HepG2 (cell line): ENCODE data around the gene CWF19L2. TPM values are rescaled to one million over a fixed set of nuclear protein-coding genes. Genes with fewer than 3 reads are reported as not detected.

Experiments
- ATAC-seq: fragments of 200-7000 bp; cut with Tn5 transposase; 3 replicates; pipeline ENCODE4 v1.9.1; 2020; ENCODE audit warnings: mild to moderate bottlenecking, moderate library complexity
- BruUV-seq: library from RNA; stranded (reverse); fragments of 400-500 nt; replicated peaks from 2 replicates; lab custom pipeline; 2021; lab: Mats Ljungman, UMichigan
- CTCF ChIA-PET: fragments of 300-600 bp; formaldehyde crosslinking; extraction: SDS; loops from one replicate; lab custom pipeline; 2021; ENCODE audit warnings: low total read pairs, inconsistent platforms, low intra/inter-chr PET ratio; lab: Yijun Ruan, JAX
- POLR2A ChIA-PET: fragments of 350-600 bp; sonication (Branson Sonifier 250); formaldehyde crosslinking; loops from one replicate; lab custom pipeline; 2020; ENCODE audit warnings: antibody characterized with exemption, inconsistent platforms; lab: Yijun Ruan, JAX
- DNase-seq: peaks from one replicate; pipeline ENCODE4 v3.0.0-alpha.2; 2015; ENCODE audit warnings: low spot score
- FAIRE-seq: peaks from 3 replicates; lab custom pipeline; 2011; peaks lifted over from hg19 to GRCh38; lab: Jason Lieb, UNC
- H2AFZ ChIP-seq: one replicate; pipeline ENCODE4 v1.6.1; 2011; ENCODE audit warnings: low read length, inconsistent platforms
- H3K27ac ChIP-seq: fragments of 300-600 bp; 3 replicates; pipeline ENCODE4 v1.8.0; 2011; ENCODE audit warnings: mixed run types, mild to moderate bottlenecking, mixed read lengths, low read length, inconsistent platforms; ENCODE audit not compliant: insufficient read depth; ENCODE audit errors: extremely low read length
- H3K27me3 ChIP-seq, 2 experiments: fragments of 200-600 bp in 1 of 2; 2 replicates in 1 of 2; 3 replicates in 1 of 2; pipeline versions ENCODE4 v1.6.0 to v1.8.0; 2011; ENCODE audit warnings: low read length in 2 of 2, mild to moderate bottlenecking in 2 of 2, moderate library complexity in 2 of 2, inconsistent platforms in 1 of 2; ENCODE audit not compliant: insufficient read depth in 2 of 2, control insufficient read depth in 1 of 2
- H3K36me3 ChIP-seq, 2 experiments: fragments of 200-600 bp in 1 of 2; replicated peaks in 1 of 2; 2 replicates in 1 of 2; 3 replicates in 1 of 2; pipeline versions ENCODE4 v1.5.1 to v1.8.0; 2011; ENCODE audit warnings: low read length in 2 of 2, inconsistent platforms in 1 of 2; ENCODE audit not compliant: insufficient read depth in 2 of 2, control insufficient read depth in 1 of 2
- H3K4me1 ChIP-seq: 2 replicates; pipeline ENCODE4 v1.5.1; 2012; ENCODE audit warnings: low read length, inconsistent platforms; ENCODE audit not compliant: insufficient read depth
- H3K4me2 ChIP-seq: 2 replicates; pipeline ENCODE4 v1.6.0; 2011; ENCODE audit warnings: low read depth, low read length, inconsistent platforms
- H3K4me3 ChIP-seq, 3 experiments: fragments of 200-600 bp in 1 of 3; sonication (generic), shearing (Covaris generic) in 1 of 3; replicated peaks in 1 of 3; 2 replicates each; pipeline ENCODE4 v1.5.1; 2011 to 2016; ENCODE audit warnings: low read length in 3 of 3, inconsistent platforms in 2 of 3, low read depth in 2 of 3, mild to moderate bottlenecking in 2 of 3, control low read depth in 1 of 3, mixed read lengths in 1 of 3; ENCODE audit not compliant: insufficient read depth in 1 of 3
- H3K79me2 ChIP-seq: one replicate; pipeline ENCODE4 v1.6.1; 2011; ENCODE audit warnings: low read length, inconsistent platforms; ENCODE audit not compliant: insufficient read depth
- H3K9ac ChIP-seq: 2 replicates; pipeline ENCODE4 v1.6.0; 2011; ENCODE audit warnings: mild to moderate bottlenecking, low read depth, low read length, inconsistent platforms; ENCODE audit not compliant: insufficient read depth
- H3K9me3 ChIP-seq: 2 replicates; pipeline ENCODE4 v1.5.1; 2012; ENCODE audit warnings: mild to moderate bottlenecking, low read length
- H4K20me1 ChIP-seq: 2 replicates; pipeline ENCODE4 v1.6.0; 2011; ENCODE audit warnings: inconsistent platforms, mild to moderate bottlenecking, low read length, moderate library complexity; ENCODE audit not compliant: insufficient read depth
- ATF7 ChIP-seq, 2 experiments: fragments of 450-650 bp in 1 of 2; sonication (generic) in 1 of 2; formaldehyde crosslinking in 1 of 2; IDR thresholded peaks; 2 replicates each; pipeline versions ENCODE4 v1.4.0 to v1.6.1; 2016 to 2020; ENCODE audit warnings: antibody characterized with exemption in 1 of 2, mild to moderate bottlenecking in 1 of 2, missing genetic modification reagents in 1 of 2
- KAT8 ChIP-seq: IDR thresholded peaks from 2 replicates; pipeline ENCODE4 v1.6.1; 2016; ENCODE audit warnings: missing genetic modification reagents, missing compliant biosample characterization
- RFXANK ChIP-seq: IDR thresholded peaks from 2 replicates; pipeline ENCODE4 v1.6.1; 2016
- TMF1 ChIP-seq: sonication (generic); formaldehyde crosslinking; IDR thresholded peaks from 2 replicates; pipeline ENCODE4 v1.8.1; 2022; ENCODE audit warnings: low read depth, missing genetic modification reagents
- ZBTB20 ChIP-seq: sonication (generic); formaldehyde crosslinking; IDR thresholded peaks from 2 replicates; pipeline ENCODE4 v1.8.1; 2023; ENCODE audit warnings: missing genetic modification reagents, low read depth, mild to moderate bottlenecking, borderline replicate concordance
- ZNF136 ChIP-seq: sonication (generic); formaldehyde crosslinking; IDR thresholded peaks from 2 replicates; pipeline ENCODE4 v1.8.1; 2022; ENCODE audit warnings: low read depth, mild to moderate bottlenecking, moderate library complexity, missing genetic modification reagents
- ZSCAN22 ChIP-seq: sonication (generic); formaldehyde crosslinking; IDR thresholded peaks from 2 replicates; pipeline ENCODE4 v1.4.0; 2020; ENCODE audit warnings: mild to moderate bottlenecking, missing genetic modification reagents
- WGBS: methylation state at CpG from one replicate; pipeline ENCODE4 v1.1.6; 2017; ENCODE audit warnings: low lambda C conversion rate; 5-methylcytosine and 5-hydroxymethylcytosine counted together
- in situ Hi-C: cut with HindIII; loops from 2 replicates; pipeline ENCODE4 v1.10.0; 2017; ENCODE audit warnings: low pct_unique_long_range_greater_than_20kb; ENCODE audit not compliant: extremely low pct_ligation_motif_present
- intact Hi-C: fragments of 100-400 bp; cut with micrococcal nuclease; formaldehyde crosslinking; loops from one replicate; pipeline ENCODE4 v1.10.0; 2022; ENCODE audit not compliant: unreplicated experiment
- polyA plus RNA-seq, 8 experiments: library from polyadenylated mRNA; depleted of rRNA in 3 of 8; stranded (reverse) in 7 of 8; unstranded in 1 of 8; fragments of >200 nt; fragmentation: Illumina TruSeq in 4 of 8; extraction: Trizol in 4 of 8; gene quantifications; 2 replicates each; pipeline versions ENCODE4 v1.2.1 to v1.2.3, GENCODE V29; 2011 to 2016; ENCODE audit warnings: low read depth in 4 of 8, missing spikeins in 1 of 8, mixed read lengths in 1 of 8; ENCODE audit not compliant: insufficient read depth in 1 of 8
- total RNA-seq, 5 experiments: library from RNA; depleted of rRNA; stranded (reverse); fragments of >200 nt; fragmentation: Illumina TruSeq; extraction: Trizol; gene quantifications; 2 replicates each; pipeline ENCODE4 v1.2.3, GENCODE V29; 2016; ENCODE audit warnings: low read depth in 1 of 5
- TF ChIP-seq, protein P1 (sequence below): sonication (generic); formaldehyde crosslinking; IDR thresholded peaks from 2 replicates; pipeline ENCODE4 v1.9.0; 2021; ENCODE audit warnings: missing genetic modification reagents, borderline replicate concordance
- TF ChIP-seq, protein P2 (sequence below): sonication (generic); formaldehyde crosslinking; IDR thresholded peaks from 2 replicates; pipeline ENCODE4 v1.5.0; 2020; ENCODE audit warnings: mild to moderate bottlenecking, missing genetic modification reagents, borderline replicate concordance
- TF ChIP-seq, protein P3 (sequence below): sonication (generic); formaldehyde crosslinking; IDR thresholded peaks from 2 replicates; pipeline ENCODE4 v1.4.0; 2020; ENCODE audit warnings: low read depth, missing genetic modification reagents
- TF ChIP-seq, protein P4 (sequence below): sonication (generic); formaldehyde crosslinking; IDR thresholded peaks from 2 replicates; pipeline ENCODE4 v1.4.0; 2020; ENCODE audit warnings: missing genetic modification reagents, low read depth, mild to moderate bottlenecking, borderline replicate concordance

The CWF19L2 gene
- total and polyA plus RNA-seq, 2 of the 13 experiments (the other 11 are each of a cell fraction or from before 2014, with no cell fraction given): 2.2 to 18.6 TPM

DNA sequence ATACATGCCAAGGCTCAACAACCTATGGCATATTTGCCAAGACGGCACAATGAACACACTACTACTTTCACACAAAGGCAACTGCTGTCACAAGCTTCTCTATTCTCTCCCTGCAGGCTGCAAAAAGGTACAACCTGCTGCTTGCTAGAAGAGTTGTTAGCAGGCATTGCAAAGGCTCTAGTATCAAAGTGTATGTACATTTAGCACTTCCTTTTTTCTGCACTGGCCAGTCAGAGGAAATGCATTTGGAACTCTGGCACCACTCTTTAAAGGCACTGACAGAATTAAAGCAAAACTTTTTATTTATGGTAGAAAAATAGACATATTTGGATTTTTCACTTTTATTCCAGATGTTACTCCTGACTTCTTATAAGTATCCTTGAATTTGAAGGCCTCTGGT is 125.9 kb downstream of the CWF19L2 start:
- Histone ChIP-seq H3K27me3 (no peaks in the 10 kb centered on the region), H3K4me2 (no peak overlapping the region), H3K79me2 (no peaks in the 10 kb centered on the region), H3K4me3 (no peak overlapping the region), H4K20me1 (no peaks in the 10 kb centered on the region), H3K36me3 (0 out of 5 replicates have a peak, but pooled peaks cover 0 to 3% of the 10 kb centered on the region in 2 experiments), H3K9me3 (no peaks in the 10 kb centered on the region), H3K4me1 (peaks cover 5% of the 10 kb centered on the region), H2AFZ (no peak overlapping the region), H3K27ac (no peak overlapping the region), H3K9ac (no peak overlapping the region)
- intact Hi-C loops (loop anchor here (2.0 kb wide), 1 partner anchor 125 kb away; the partner anchor contains the start of gene CWF19L2), in situ Hi-C loops (no loop called here)
- ATAC-seq (no peak), FAIRE-seq (no peak), DNase-seq (no peak)
- POLR2A ChIA-PET: no interaction called here
- CTCF ChIA-PET: no interaction called here
- no TSS peak for BruUV-seq
- 92% methylated on average over 1 of the region's 1 CpG for WGBS
- TF ChIP-seq, protein P1, sequence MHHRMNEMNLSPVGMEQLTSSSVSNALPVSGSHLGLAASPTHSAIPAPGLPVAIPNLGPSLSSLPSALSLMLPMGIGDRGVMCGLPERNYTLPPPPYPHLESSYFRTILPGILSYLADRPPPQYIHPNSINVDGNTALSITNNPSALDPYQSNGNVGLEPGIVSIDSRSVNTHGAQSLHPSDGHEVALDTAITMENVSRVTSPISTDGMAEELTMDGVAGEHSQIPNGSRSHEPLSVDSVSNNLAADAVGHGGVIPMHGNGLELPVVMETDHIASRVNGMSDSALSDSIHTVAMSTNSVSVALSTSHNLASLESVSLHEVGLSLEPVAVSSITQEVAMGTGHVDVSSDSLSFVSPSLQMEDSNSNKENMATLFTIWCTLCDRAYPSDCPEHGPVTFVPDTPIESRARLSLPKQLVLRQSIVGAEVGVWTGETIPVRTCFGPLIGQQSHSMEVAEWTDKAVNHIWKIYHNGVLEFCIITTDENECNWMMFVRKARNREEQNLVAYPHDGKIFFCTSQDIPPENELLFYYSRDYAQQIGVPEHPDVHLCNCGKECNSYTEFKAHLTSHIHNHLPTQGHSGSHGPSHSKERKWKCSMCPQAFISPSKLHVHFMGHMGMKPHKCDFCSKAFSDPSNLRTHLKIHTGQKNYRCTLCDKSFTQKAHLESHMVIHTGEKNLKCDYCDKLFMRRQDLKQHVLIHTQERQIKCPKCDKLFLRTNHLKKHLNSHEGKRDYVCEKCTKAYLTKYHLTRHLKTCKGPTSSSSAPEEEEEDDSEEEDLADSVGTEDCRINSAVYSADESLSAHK (CRISPR knock-in tag): no peak
- TF ChIP-seq, protein P2, sequence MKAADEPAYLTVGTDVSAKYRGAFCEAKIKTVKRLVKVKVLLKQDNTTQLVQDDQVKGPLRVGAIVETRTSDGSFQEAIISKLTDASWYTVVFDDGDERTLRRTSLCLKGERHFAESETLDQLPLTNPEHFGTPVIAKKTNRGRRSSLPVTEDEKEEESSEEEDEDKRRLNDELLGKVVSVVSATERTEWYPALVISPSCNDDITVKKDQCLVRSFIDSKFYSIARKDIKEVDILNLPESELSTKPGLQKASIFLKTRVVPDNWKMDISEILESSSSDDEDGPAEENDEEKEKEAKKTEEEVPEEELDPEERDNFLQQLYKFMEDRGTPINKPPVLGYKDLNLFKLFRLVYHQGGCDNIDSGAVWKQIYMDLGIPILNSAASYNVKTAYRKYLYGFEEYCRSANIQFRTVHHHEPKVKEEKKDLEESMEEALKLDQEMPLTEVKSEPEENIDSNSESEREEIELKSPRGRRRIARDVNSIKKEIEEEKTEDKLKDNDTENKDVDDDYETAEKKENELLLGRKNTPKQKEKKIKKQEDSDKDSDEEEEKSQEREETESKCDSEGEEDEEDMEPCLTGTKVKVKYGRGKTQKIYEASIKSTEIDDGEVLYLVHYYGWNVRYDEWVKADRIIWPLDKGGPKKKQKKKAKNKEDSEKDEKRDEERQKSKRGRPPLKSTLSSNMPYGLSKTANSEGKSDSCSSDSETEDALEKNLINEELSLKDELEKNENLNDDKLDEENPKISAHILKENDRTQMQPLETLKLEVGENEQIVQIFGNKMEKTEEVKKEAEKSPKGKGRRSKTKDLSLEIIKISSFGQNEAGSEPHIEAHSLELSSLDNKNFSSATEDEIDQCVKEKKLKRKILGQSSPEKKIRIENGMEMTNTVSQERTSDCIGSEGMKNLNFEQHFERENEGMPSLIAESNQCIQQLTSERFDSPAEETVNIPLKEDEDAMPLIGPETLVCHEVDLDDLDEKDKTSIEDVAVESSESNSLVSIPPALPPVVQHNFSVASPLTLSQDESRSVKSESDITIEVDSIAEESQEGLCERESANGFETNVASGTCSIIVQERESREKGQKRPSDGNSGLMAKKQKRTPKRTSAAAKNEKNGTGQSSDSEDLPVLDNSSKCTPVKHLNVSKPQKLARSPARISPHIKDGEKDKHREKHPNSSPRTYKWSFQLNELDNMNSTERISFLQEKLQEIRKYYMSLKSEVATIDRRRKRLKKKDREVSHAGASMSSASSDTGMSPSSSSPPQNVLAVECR: no peak
- TF ChIP-seq, protein P3, sequence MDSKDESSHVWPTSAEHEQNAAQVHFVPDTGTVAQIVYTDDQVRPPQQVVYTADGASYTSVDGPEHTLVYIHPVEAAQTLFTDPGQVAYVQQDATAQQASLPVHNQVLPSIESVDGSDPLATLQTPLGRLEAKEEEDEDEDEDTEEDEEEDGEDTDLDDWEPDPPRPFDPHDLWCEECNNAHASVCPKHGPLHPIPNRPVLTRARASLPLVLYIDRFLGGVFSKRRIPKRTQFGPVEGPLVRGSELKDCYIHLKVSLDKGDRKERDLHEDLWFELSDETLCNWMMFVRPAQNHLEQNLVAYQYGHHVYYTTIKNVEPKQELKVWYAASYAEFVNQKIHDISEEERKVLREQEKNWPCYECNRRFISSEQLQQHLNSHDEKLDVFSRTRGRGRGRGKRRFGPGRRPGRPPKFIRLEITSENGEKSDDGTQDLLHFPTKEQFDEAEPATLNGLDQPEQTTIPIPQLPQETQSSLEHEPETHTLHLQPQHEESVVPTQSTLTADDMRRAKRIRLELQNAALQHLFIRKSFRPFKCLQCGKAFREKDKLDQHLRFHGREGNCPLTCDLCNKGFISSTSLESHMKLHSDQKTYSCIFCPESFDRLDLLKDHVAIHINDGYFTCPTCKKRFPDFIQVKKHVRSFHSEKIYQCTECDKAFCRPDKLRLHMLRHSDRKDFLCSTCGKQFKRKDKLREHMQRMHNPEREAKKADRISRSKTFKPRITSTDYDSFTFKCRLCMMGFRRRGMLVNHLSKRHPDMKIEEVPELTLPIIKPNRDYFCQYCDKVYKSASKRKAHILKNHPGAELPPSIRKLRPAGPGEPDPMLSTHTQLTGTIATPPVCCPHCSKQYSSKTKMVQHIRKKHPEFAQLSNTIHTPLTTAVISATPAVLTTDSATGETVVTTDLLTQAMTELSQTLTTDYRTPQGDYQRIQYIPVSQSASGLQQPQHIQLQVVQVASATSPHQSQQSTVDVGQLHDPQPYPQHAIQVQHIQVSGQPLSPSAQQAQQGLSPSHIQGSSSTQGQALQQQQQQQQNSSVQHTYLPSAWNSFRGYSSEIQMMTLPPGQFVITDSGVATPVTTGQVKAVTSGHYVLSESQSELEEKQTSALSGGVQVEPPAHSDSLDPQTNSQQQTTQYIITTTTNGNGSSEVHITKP (CRISPR knock-in tag): no peak
- no peak for TF ChIP-seq KAT8
- TF ChIP-seq ZSCAN22: no peak
- TF ChIP-seq, protein P4, sequence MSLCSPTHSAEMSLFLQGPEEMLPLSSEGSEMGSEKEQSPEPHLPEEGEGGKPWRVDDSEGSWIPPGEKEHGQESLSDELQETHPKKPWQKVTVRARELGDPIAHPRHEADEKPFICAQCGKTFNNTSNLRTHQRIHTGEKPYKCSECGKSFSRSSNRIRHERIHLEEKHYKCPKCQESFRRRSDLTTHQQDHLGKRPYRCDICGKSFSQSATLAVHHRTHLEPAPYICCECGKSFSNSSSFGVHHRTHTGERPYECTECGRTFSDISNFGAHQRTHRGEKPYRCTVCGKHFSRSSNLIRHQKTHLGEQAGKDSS (CRISPR knock-in tag): no peak
- TF ChIP-seq RFXANK (CRISPR knock-in tag): no peak
- TF ChIP-seq ZNF136 (CRISPR knock-in tag): no peak
- no peak for TF ChIP-seq TMF1 (CRISPR knock-in tag)
- no peak for TF ChIP-seq ATF7 (IDR thresholded peaks at IDR 0.05)
- TF ChIP-seq ATF7 (CRISPR knock-in tag; IDR thresholded peaks at IDR 0.05): no peak
- TF ChIP-seq ZBTB20: no peak
